K562 (cell line): Measurements from ENCODE around the gene AP1G2. TPM values are rescaled to one million over a fixed set of nuclear protein-coding genes. Genes with fewer than 3 reads are reported as not detected.

Experiments used
- ATAC-seq: fragments of 200-7000 bp; cut with Tn5 transposase; 3 replicates; pipeline ENCODE4 v1.9.1; 2020; ENCODE audit warnings: moderate library complexity
- BruUV-seq: library from RNA; stranded (reverse); fragments of 400-500 nt; replicated peaks from 2 replicates; lab custom pipeline; 2021; lab: Mats Ljungman, UMichigan
- CTCF ChIA-PET: fragments of 300-600 bp; formaldehyde crosslinking; extraction: SDS; loops from one replicate; lab custom pipeline; 2021; ENCODE audit warnings: low intra/inter-chr PET ratio; lab: Yijun Ruan, JAX
- POLR2A ChIA-PET: fragments of 300-600, 350-650 bp; sonication (Branson Sonifier 250); formaldehyde crosslinking; extraction: SDS; loops from one replicate; lab custom pipeline; 2021; ENCODE audit warnings: antibody characterized with exemption, inconsistent platforms; lab: Yijun Ruan, JAX
- DNase-seq, 4 experiments: peaks; one replicate each; pipeline versions ENCODE4 v3.0.0 to v3.0.0-alpha.2; 2011 to 2018; ENCODE audit warnings: low spot score in 3 of 4, mixed read lengths in 3 of 4; ENCODE audit errors: extremely low read depth in 1 of 4
- FAIRE-seq: peaks from 2 replicates; lab custom pipeline; 2011; peaks lifted over from hg19 to GRCh38; lab: Jason Lieb, UNC
- H2AFZ ChIP-seq: 2 replicates; pipeline ENCODE4 v1.6.0; 2011; ENCODE audit warnings: low read depth, low read length, control low read depth, inconsistent platforms
- H3K27ac ChIP-seq: fragments of 200-600 bp; 3 replicates; pipeline ENCODE4 v1.8.0; 2011; ENCODE audit warnings: low read depth, mild to moderate bottlenecking, control low read depth, inconsistent platforms, low read length, moderate library complexity, mixed read lengths; ENCODE audit errors: extremely low read depth
- H3K27me3 ChIP-seq, 2 experiments: fragments of 300-600 bp in 1 of 2; 2 replicates in 1 of 2; 3 replicates in 1 of 2; pipeline versions ENCODE4 v1.6.0 to v1.8.0; 2011; ENCODE audit warnings: inconsistent platforms in 2 of 2, low read length in 2 of 2, mild to moderate bottlenecking in 1 of 2, mixed read lengths in 1 of 2, moderate library complexity in 1 of 2; ENCODE audit not compliant: control insufficient read depth in 2 of 2, insufficient read depth in 2 of 2
- H3K36me3 ChIP-seq: fragments of 300-600 bp; 3 replicates; pipeline ENCODE4 v1.8.0; 2011; ENCODE audit warnings: mild to moderate bottlenecking, low read length, inconsistent platforms; ENCODE audit not compliant: control insufficient read depth, insufficient read depth
- H3K4me1 ChIP-seq, 2 experiments: fragments of 200-600 bp in 1 of 2; replicated peaks in 1 of 2; 2 replicates in 1 of 2; 3 replicates in 1 of 2; pipeline versions ENCODE4 v1.5.1 to v1.8.0; 2011; ENCODE audit warnings: inconsistent platforms in 2 of 2, low read length in 2 of 2, mild to moderate bottlenecking in 1 of 2, mixed read lengths in 1 of 2, moderate library complexity in 1 of 2; ENCODE audit not compliant: control insufficient read depth in 2 of 2, insufficient read depth in 2 of 2
- H3K4me2 ChIP-seq: 2 replicates; pipeline ENCODE4 v1.6.1; 2011; ENCODE audit warnings: low read length, control low read depth, inconsistent platforms, mixed read lengths; ENCODE audit not compliant: insufficient read depth
- H3K4me3 ChIP-seq: fragments of 200-600 bp; sonication (generic), shearing (Covaris generic); 2 replicates; pipeline ENCODE4 v1.5.1; 2016; ENCODE audit warnings: control low read depth, inconsistent platforms
- H3K79me2 ChIP-seq: fragments of 200-600 bp; 3 replicates; pipeline ENCODE4 v1.8.0; 2011; ENCODE audit warnings: low read length, inconsistent platforms; ENCODE audit not compliant: control insufficient read depth, insufficient read depth
- H3K9ac ChIP-seq, 2 experiments: 2 replicates each; pipeline versions ENCODE4 v1.6.0 to v1.6.1; 2011; ENCODE audit warnings: low read depth in 2 of 2, low read length in 2 of 2, control low read depth in 1 of 2, inconsistent platforms in 1 of 2, mild to moderate bottlenecking in 1 of 2, mixed read lengths in 1 of 2; ENCODE audit not compliant: insufficient read depth in 1 of 2
- H3K9me1 ChIP-seq: one replicate; pipeline ENCODE4 v1.6.0; 2011; ENCODE audit warnings: inconsistent platforms, mild to moderate bottlenecking, low read length, moderate library complexity; ENCODE audit not compliant: control insufficient read depth, insufficient read depth
- H3K9me3 ChIP-seq: replicated peaks from 2 replicates; pipeline ENCODE4 v1.5.1; 2011; ENCODE audit warnings: low read depth, low read length, inconsistent platforms; ENCODE audit not compliant: control insufficient read depth, insufficient read depth
- H4K20me1 ChIP-seq: replicated peaks from 2 replicates; pipeline ENCODE4 v1.6.1; 2011; ENCODE audit warnings: low read length, inconsistent platforms, mixed read lengths; ENCODE audit not compliant: control insufficient read depth, insufficient read depth
- ESRRA ChIP-seq: fragments of 450-650 bp; IDR thresholded peaks from 2 replicates; pipeline ENCODE4 v1.6.1; 2014; ENCODE audit warnings: low read depth, mild to moderate bottlenecking, moderate library complexity, borderline replicate concordance
- RAD51 ChIP-seq: fragments of 450-650 bp; IDR thresholded peaks from 2 replicates; pipeline ENCODE4 v1.7.1; 2016; ENCODE audit warnings: low read depth, mild to moderate bottlenecking, borderline replicate concordance
- RBM39 ChIP-seq: fragments of 200-400 bp; formaldehyde crosslinking; optimal IDR thresholded peaks from 2 replicates; pipeline ENCODE3; 2018; ENCODE audit warnings: low read depth, low read length
- ZFP36 ChIP-seq: fragments of 150-350 bp; IDR thresholded peaks from 2 replicates; pipeline ENCODE4 v1.6.1; 2018; ENCODE audit warnings: low read length, low read depth; ENCODE audit not compliant: partially characterized antibody
- ZNF282 ChIP-seq: sonication (generic); formaldehyde crosslinking; IDR thresholded peaks from 2 replicates; pipeline ENCODE4 v1.8.1; 2023; ENCODE audit warnings: missing genetic modification reagents
- WGBS: fragments of 100-300 bp; shearing (Covaris generic); methylation state at CpG from one replicate; pipeline ENCODE4 v1.1.6; 2016; ENCODE audit warnings: low coverage, mixed read lengths; ENCODE audit not compliant: insufficient coverage; ENCODE audit errors: missing lambda C conversion rate; 5-methylcytosine and 5-hydroxymethylcytosine counted together
- in situ Hi-C: fragments of 300-500 bp; cut with MboI; formaldehyde crosslinking; loops from 4 replicates; pipeline ENCODE4 v1.15.0; 2018; ENCODE audit warnings: inconsistent platforms, mixed read lengths
- intact Hi-C: fragments of 100-400 bp; cut with micrococcal nuclease; formaldehyde crosslinking; loops from 2 replicates; pipeline ENCODE4 v1.14.2; 2022
- polyA plus RNA-seq, 8 experiments: library from polyadenylated mRNA; depleted of rRNA in 4 of 8; stranded (reverse) in 5 of 8; unstranded in 3 of 8; fragments of >200 nt; fragmentation: Nextera tagmentation in 2 of 8; fragmentation: Illumina TruSeq in 1 of 8; extraction: Ambion mirVana in 2 of 8; extraction: Trizol in 1 of 8; gene quantifications; 2 replicates each; pipeline versions ENCODE4 v1.2.1 to v1.2.3, GENCODE V29; 2011 to 2014; ENCODE audit warnings: inconsistent platforms in 1 of 8, missing spikeins in 1 of 8
- total RNA-seq, 7 experiments: library from RNA; depleted of rRNA in 6 of 7; stranded (reverse); fragments of >200 nt in 6 of 7; fragmentation: Illumina TruSeq in 2 of 7; extraction: Trizol in 2 of 7; gene quantifications; 2 replicates each; pipeline versions ENCODE4 v1.2.1 to v1.2.3, GENCODE V29; 2011 to 2021; ENCODE audit warnings: low replicate concordance in 1 of 7

The AP1G2 gene
- total and polyA plus RNA-seq, 9 of the 15 experiments (the other 6 are each of a cell fraction or from before 2014, with no cell fraction given), result 19.1 to 83.5 (median 33.3) TPM

GRCh38 chr14:23545740-23546365 is 21.7 kb downstream of the AP1G2 start:
- CTCF ChIA-PET, result no interaction called here
- no TSS peak for BruUV-seq
- no peak overlapping the region for H3K4me2 ChIP-seq

More at GRCh38 chr14:23545740-23546365, 21.7 kb downstream of the AP1G2 start:
- H3K9ac ChIP-seq, result no peak overlapping the region
- WGBS, result 25% methylated on average over 4 of the region's 4 CpGs
- no peaks in the 10 kb centered on the region for H3K79me2 ChIP-seq
- no peak overlapping the region for H2AFZ ChIP-seq
- DNase-seq, result no peak
- no peak for TF ChIP-seq ZFP36
- no peak for TF ChIP-seq RBM39
- TF ChIP-seq ZNF282 (CRISPR knock-in tag), result no peak
- no peak for TF ChIP-seq RAD51
- TF ChIP-seq ESRRA, result no peak
- TF ChIP-seq, all 486 proteins: peak for 0
- no peaks in the 10 kb centered on the region for H3K9me1 ChIP-seq
- POLR2A ChIA-PET, result interaction anchor here (0.6 to 0.7 kb wide), 2 partner anchors 18 to 579 kb away, joined by 3 read pairs; no protein-coding TSS in a partner anchor
- peaks cover 6 to 10% of the 10 kb centered on the region in 2 experiments; a peak in 4 of 5 replicates for H3K4me1 ChIP-seq
- H4K20me1 ChIP-seq, result no peaks in the 10 kb centered on the region
- ATAC-seq (no peak), FAIRE-seq (no peak)
- H3K9me3 ChIP-seq, result no peaks in the 10 kb centered on the region
- no peak overlapping the region for H3K4me3 ChIP-seq
- in situ Hi-C loops (no loop called here), intact Hi-C loops (no loop called here)
- no peaks in the 10 kb centered on the region for H3K36me3 ChIP-seq
- no peak overlapping the region for H3K27ac ChIP-seq
- peaks cover 0 to 9% of the 10 kb centered on the region in 2 experiments; a peak in 1 of 5 replicates for H3K27me3 ChIP-seq
